HG02885 (cell line): ENCODE results near the gene RHBDL1.
"Not testable (repeated sequence)": the region's sequence is repeated elsewhere in the genome, so short reads cannot be mapped to it uniquely, and the experiment has no call there.

Experiments used
- ATAC-seq: cut with Tn5 transposase; IDR thresholded peaks from one replicate; pipeline ENCODE4 v1.9.1; 2021; ENCODE audit warnings: mild to moderate bottlenecking; ENCODE audit not compliant: unreplicated experiment, poor library complexity

The RHBDL1 gene

DNA sequence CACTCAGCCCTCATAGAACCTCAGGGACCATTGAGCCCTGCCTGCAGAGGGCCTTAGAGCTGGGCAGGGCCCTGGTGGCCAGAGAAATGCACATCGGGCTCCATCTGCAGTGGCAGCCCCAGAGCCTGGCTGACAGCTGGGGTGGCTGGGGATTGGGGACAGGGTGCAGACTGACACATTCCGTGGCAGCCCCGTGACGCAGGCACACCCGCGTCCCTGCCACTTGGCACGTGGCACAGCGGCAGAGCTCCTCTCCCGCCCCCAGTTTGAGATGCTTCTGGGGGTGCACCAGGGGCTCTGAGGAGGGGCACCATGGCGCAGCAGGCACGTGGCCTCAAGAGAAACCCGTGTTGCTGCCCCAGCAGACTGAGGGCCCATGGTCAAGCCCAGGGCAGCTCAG lies 27.9 kb downstream of the RHBDL1 start:
- no peak for ATAC-seq

DNA sequence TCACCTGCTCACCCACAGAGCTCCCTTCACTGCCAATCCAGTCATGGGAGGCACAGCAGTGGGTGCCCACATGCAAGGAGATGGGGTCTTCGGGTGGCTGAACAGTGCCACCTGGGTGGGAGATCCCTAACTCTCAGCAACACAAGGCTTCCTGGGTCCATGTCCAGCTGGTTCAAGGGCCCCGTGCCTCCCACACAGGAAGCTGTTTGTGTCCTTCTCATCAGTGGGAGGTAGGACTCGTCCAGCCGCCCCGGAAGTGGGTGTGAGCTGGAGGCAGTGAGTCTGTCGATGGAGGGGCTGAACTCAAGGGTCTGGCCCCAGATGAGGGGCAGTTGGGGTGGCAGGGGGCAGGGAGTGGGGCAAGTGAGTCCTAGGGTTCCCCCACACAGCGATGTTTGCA lies 28.6 kb downstream of the RHBDL1 start:
- no peak for ATAC-seq

DNA sequence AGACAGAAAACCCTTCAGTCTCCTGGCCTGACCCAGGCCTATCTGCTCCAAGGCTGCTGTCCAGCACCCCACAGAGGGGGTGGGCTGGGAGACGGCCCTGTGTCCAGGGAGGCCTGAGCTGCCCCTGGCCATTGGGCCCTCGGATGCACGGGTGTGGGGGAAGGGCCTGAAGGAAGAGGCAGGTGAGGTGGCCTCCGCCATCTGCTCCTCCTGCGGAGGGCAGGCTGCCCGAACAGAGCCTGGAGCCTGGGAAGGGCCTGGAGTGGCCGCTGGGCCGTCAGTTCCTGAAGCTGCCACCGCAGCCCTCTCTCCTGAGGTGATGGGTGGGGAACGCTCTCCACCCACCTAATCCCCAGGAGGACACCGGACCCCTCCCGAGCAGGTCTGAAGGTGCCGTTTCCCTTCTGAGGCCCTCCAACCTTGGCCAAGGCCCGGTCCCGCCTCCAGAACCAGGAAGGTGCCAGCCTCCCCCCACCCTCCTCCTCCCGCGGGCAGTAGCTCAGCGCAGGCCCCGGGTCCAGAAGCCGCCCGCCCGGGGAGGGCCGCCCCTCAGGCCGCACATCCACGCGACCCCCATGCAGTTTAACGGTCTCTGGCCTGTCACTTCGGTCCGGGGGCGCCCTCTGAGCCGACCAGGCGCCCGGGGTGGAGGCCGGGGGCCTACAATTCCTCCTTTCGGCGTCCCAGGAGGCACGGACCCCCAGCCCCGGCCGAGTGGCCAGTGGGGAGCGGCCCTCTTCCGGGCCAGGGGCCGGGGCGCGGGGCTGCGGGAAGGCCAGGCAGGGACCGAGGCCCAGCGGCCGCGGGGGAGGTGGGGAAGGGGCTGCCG lies 29.3 kb downstream of the RHBDL1 start:
- ATAC-seq = no peak

DNA sequence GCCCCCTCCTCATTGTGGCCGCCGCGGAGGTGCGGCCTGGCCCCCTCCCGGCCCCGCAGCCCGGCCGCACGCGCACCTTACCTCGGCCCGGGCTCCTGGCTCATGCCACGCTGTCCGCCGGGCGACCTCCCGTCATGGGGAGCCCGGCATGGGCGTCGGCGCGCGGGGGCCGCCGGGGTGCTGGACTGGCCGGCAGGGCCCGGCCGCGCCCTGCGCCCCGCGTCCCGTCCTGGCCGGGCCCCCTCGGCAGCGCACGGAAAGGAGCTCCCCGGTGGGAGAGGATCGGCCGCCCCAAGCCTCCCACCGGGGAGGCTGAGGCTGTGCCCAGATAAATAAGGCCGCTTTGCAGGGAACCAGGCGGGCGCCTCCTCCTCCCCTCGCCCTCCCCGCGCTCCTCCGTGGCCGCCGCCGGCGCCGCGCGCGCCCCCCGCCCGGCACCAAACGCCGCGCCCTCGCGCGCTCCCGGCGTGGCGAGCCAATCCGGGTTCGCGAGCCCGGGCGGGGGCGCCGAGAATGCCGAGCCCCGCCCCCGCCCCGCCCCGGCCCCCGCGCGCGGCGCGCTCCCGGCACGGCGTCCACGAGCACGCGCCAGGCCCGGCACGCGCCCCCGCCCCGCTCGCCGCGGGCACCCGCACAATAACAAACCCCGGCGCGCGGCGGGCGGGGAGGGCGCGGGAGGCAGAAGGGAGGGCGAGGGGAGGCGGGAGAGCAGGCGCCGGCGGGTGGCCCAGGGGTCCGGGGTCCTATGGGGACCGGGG lies 30.1 kb downstream of the RHBDL1 start, which contains the start of gene FBXL16:
FBXL16 (minus strand) TSS at position 371 of the 758 bp plus-strand sequence. CDS start 8,396 bp downstream, outside the sequence.
- no peak for ATAC-seq

DNA sequence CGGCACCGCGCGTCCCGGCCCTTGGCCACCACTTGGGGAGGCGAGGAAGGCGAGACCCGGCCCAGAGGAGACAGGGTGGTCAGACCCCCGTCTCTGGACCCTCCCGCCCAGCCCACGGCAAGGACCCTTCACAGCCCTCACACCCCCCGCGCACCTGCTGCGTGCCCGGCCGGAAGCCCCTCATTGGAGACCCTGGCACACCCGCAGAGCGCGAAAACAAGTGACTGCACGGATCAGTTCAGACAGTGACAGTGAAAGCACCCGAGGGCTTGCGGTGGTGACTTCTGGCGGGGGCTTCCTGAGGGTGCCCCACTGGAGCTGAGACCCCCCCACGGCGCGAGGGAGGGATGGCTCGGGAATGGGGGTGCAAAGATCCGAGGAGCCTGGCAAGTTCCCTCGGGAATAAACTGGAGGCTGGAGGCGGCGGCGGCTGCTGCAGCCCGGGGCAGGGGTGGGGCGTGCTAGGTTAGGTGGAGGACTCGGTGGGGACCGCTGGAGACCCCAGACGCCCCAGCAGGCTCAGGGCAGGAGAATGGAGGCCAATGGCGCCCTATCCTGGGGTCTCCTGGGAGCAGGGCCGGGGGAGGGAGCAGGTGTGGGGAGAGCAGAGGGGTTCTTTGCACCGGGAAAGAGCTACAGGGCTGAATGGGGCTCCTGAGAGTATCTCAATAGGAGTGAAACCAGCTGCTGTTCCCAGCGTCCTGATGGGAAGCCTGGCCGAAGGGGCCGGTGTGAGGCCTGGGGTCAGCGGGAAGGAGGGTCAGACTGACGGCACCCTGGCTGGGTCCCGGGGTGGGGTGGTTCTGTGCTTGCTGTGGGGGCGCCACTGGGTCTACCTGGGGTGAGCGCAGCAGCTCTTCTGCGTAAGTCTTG lies 31.0 kb downstream of the RHBDL1 start:
- ATAC-seq = no peak

DNA sequence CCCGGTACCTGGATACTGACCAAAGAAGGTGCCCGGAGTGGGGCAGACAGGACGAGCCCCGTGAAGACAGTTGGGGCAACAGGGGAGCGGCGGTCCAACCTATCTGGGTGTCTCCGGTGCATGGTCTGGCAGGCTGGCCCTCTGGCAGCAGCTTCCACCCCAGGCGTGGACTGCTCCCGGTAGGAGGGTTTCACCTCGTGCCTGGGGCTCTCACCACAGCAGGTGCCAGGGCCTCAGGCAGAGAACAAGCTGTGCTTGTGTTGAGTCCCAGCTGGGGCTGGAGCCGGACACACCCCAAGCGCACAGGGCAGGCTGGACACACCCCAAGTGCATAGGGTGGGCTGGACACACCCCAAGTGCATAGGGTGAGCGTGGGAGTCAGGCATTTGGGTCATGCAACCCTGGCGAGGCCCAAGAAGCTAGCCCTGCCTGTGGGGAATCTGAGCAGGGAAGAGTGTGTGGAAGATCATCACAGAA lies 31.6 kb downstream of the RHBDL1 start:
- no peak for ATAC-seq

DNA sequence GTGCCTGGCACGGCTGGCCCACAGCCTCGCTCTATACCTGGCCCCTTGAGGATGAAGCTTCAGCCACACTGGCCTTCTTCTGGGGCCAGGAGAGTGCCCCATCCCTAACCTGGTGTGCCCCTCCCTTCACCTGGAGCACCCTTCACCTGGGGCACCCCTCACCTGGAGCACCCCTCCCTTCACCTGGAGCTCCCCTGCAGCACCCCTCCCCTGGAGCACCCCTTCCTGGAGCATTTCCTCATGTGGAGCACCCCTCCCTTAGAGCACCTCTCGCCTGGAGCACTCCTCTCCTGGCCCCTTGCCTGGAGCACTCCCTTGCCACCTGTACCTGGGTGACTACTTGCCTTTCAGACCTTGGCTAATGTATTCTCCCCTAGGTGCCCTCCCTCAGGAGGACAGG lies 32.5 kb downstream of the RHBDL1 start:
- no peak for ATAC-seq

DNA sequence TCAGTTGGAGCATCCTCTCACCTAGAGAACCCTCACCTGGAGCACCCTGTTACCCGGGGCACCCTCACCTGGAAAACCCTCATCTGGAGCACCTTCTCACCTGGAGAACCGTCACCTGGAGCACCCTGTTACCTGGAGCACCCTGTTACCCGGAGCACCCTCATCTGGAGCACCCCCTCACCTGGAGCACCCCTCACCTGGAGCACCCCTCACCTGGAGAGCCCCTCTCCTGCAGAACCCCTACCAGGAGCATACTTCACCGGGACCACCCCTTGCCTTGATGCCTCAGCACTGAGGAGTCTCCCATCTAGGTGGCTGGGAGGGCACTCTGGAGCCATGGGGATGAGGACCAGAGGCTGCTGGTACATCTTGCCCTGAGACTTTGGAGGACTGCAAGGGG lies 33.5 kb downstream of the RHBDL1 start:
- ATAC-seq = no peak

DNA sequence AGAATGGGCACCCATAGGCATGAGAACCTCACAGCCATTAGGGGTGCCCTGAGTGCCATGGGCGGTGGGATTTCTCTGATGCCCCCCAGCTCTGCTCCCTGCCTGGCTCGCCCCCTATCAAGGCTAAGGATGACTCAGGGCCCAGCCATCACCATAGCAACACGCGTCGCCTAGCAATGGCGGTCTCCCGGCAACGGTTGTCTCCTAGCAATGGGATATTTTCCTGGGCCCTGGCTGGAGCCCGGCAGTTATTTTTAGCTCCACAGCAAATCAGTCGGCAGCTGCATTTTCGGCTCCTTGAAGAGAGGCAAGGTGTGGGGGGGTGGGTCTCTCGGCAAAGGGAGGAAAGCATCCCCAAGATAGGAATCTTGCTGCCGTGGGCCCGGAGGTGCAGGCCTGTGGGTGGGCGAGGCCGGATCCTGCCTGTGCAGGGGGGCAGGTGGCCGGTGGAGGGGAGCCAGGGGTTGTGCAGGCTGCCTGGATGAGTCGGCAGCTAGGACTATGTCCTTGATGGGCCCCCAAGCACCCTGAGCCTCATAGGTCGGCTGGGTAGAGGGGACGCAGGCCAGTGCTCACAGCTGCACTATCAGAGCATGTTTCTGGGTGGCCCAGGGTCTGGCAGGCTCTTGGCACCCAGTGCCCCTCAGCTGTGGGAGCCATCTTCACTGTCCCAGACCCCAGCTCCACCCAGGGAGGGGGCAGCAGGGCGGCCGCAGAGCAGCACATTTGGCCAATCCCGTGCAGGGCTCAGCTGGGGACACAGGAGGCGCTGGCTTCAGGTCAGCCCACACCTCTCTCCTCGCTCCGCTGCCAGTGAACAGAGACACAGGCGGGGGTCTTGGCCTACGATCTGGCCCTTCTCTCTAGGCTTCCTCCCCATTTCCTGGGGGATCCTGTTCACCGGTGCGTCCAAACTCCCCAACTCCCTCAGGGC lies 34.4 kb downstream of the RHBDL1 start:
- no peak for ATAC-seq

DNA sequence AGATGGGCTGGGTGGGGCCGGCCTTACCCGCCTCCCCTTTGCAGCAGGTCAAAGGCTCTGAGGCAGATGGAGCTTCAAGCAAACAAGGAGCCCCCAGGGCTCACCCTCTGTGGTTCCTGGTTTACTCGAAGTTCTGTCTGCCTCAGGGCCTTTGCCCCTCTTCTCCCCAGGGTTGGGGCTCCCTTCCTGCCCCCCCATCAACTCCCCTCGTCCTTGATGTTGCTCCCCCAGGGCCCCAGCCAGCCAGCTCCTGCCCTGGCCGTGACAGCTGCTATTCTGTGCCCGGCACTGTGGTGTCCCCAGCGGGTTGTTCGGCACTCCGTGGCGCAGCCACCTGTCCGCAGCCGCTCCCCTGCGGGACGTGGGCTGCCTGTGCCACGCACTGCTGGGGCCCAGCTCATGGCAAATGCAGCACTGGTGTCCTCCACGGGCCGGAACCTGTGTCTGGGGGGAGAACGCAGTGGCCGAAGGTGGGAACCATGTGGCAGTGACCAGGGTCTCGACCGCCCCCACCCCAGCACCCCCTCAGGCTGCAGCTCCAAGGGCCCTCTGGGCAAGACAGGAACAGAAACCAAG lies 35.1 kb downstream of the RHBDL1 start:
- no peak for ATAC-seq

DNA sequence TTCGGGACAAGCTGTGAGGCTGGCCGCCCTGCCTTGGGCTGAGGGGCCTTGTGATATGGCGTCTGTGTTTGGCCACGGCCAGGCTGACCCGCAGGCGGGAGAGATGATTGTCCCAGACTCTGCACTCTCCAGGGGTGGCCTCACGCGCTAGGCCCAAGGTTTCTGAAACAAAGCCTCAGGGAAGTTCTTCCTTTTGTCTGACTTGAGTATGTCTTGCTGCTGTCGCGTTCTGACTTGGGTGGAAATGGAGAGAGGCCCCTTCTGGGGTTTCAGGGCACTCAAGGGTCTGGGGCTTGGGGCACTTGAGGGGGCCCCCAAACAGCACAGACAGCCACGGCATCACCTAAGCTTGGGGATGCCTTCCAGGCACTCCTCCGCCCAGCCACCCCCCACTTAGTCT lies 35.6 kb downstream of the RHBDL1 start:
- ATAC-seq = no peak

DNA sequence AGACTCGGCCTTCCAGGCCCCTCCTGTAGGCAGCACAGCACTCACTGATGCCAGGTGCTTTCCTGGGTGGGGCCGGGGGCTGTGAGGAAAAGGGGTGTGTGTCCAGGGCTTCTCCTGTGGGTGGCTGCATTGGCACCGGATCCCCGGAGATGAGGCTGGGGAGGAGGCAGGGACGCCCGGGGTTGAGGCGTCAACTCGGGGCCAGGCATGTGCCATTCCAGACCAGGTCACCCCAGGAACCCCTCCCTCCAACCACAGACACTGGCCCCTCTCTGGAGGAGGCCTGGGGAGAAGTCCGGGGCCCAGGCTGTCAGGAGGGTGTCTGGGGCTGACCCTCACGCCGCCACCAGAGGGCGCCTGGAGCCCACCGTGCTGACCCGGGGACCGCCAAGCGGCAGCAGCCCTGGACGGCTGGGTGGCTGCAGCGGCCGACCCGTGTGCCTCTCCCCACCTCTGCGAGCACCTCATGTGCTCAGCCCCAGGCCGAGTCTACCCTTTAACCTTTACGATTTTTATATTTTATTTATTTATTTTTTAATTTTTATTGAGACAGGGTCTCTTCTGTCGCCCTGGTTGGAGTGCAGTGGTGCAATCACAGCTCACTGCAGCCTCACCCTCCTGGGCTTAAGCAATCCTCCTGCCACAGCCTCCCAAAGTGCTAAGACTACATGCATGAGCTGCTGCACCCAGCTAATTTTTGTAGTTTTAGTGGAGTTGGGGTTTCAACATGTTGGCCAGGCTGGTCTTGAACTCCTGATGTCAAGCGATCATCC lies 36.3 kb downstream of the RHBDL1 start:
- ATAC-seq = no peak

DNA sequence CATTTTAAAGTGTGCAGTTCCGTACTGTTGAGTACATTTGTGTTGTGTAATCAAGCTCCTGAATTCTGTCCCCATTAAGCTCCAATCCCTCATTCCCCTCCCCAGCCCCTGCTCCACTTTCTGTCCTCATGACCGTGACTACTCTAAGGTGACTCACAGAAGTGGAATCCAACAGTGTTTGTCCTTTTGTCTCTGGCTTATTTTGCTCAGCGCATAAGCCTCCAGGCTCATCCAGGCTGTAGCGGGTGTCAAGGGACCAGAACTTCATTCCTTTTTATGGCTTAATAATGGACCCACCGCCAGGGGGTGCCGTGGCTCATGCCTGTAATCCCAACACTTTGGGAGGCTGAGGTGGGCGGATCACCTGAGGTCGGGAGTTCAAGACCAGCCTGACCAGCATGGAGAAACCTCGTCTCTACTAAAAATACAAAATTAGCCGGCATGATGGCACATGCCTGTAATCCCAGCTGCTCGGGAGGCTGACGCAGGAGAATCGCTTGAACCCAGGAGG lies 37.3 kb downstream of the RHBDL1 start:
- not testable (repeated sequence) for ATAC-seq

DNA sequence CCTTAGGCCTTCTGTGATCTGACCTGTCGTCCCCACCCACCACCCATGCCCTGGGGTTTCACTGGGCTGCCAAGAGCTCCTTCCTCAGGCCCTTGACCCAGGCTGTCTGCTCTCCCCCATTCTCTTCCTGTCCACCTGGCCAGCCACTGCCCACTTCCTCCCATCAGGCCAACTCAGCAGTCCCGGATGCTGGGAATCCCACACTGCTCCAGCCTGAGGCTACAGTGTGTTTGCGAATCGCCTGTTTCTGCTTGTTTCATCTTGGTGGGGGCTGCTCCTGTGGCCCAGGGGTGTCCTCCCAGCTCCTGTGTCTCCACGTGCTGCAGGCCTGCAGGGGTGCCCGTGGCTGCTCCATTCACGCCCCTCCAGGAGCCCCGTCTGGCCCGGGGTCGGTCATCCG lies 38.6 kb downstream of the RHBDL1 start:
- ATAC-seq = no peak

DNA sequence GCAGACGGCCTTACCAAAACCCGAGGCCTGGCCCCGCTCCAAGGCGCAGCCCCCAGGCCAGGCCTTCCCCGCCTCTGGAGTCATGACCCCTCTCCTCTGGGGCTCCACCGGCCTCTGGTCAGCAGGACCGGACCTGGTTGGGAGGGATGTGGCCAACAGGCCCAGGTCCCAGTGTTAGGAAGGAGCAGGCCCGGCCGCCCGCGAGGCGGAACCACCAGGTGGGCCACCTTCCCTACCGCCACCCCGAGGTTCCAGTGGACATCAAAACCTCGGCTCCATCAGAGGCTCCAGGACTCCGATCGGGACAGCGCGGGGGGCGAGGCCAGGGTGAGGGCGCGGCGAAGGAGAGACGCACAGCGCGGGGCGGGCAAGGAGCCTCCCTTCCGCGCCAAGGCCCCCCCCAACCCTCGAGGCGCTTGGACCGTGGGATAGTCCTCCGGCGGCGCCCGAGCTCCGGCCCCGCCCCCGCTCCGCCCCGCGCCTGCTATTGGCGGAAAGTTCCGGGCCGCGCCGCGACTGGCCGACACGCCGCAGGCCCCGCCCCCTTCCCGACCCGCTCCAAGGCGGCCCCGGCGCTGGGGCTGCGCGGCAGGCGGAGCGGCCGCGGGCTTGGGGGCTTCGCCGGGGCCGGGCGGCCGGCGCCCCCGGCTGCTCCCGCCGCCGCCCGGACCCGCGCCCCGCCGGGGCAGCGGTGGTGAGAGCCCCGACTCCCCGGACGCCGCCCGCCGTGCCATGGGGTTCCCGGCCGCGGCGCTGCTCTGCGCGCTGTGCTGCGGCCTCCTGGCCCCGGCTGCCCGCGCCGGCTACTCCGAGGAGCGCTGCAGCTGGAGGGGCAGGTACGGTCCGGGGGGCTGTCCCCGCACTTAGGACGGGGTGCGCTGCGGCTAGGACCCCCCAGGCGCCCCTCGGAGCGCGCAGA lies 39.3 kb downstream of the RHBDL1 start, which contains the start of gene METRN:
METRN (plus strand) TSS at position 561 of the 919 bp plus-strand sequence; CDS start at position 733, 172 bp downstream.
- ATAC-seq = peak; percentile 81

DNA sequence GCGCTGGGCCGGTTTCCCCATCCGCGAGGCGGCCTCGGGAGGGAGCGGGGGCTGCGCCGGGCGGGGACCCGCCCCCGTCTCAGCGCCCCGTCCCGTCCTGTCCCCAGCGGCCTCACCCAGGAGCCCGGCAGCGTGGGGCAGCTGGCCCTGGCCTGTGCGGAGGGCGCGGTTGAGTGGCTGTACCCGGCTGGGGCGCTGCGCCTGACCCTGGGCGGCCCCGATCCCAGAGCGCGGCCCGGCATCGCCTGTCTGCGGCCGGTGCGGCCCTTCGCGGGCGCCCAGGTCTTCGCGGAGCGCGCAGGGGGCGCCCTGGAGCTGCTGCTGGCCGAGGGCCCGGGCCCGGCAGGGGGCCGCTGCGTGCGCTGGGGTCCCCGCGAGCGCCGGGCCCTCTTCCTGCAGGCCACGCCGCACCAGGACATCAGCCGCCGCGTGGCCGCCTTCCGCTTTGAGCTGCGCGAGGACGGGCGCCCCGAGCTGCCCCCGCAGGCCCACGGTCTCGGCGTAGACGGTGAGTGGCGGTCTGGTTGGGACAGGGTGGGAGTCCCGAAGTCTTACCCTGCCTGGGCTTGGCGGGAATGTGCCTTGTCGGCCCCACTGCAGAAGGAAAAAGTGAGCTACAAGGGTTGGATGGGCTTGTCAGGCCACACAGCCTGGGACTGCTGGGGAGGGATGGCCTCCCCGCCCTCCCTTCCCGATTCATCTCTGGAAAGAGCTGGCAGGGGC lies 40.2 kb downstream of the RHBDL1 start:
- ATAC-seq = peak; percentile 14
